OCI-LY3 (cell line): ENCODE results near the gene FILIP1L.

ENCODE experiments used
- H2AFZ ChIP-seq: fragments of 200-600, 300-600 bp; shearing (Covaris generic); 2 replicates; pipeline ENCODE4 v1.6.0; 2014; ENCODE audit warnings: antibody characterized with exemption, low read depth, low read length
- H3K27ac ChIP-seq: fragments of 200-600, 300-600 bp; sonication (generic); 2 replicates; pipeline ENCODE4 v1.5.1; 2014; ENCODE audit warnings: mild to moderate bottlenecking, low read length, moderate library complexity, mixed read lengths
- H3K27me3 ChIP-seq: fragments of 200-600, 300-600 bp; sonication (generic); 2 replicates; pipeline ENCODE4 v1.6.1; 2014; ENCODE audit warnings: low read depth, low read length, mixed read lengths
- H3K36me3 ChIP-seq: fragments of 200-600, 300-600 bp; sonication (generic); replicated peaks from 2 replicates; pipeline ENCODE3; 2014; ENCODE audit warnings: low read depth, low read length, mixed read lengths
- H3K4me1 ChIP-seq: fragments of 300-600, 200-600 bp; sonication (generic); 2 replicates; pipeline ENCODE4 v1.6.1; 2014; ENCODE audit warnings: low read length, mixed read lengths
- H3K4me2 ChIP-seq: fragments of 200-600, 300-600 bp; sonication (generic); 2 replicates; pipeline ENCODE4 v1.6.1; 2014; ENCODE audit warnings: low read length, mixed read lengths
- H3K4me3 ChIP-seq: fragments of 300-600, 200-600 bp; sonication (generic); 2 replicates; pipeline ENCODE4 v1.5.1; 2014; ENCODE audit warnings: antibody characterized with exemption, mild to moderate bottlenecking, low read length, moderate library complexity
- H3K79me2 ChIP-seq: fragments of 300-600, 200-600 bp; shearing (Covaris generic); 2 replicates; pipeline ENCODE4 v1.6.1; 2014; ENCODE audit warnings: mild to moderate bottlenecking, low read length, mixed read lengths
- H3K9ac ChIP-seq: fragments of 300-600, 200-600 bp; shearing (Covaris generic); 2 replicates; pipeline ENCODE4 v1.6.0; 2014; ENCODE audit warnings: mild to moderate bottlenecking, low read length, moderate library complexity
- H3K9me3 ChIP-seq: fragments of 200-600, 300-600 bp; shearing (Covaris generic); 2 replicates; pipeline ENCODE4 v1.6.1; 2014; ENCODE audit warnings: low read length, mixed read lengths; ENCODE audit not compliant: insufficient read depth
- H4K20me1 ChIP-seq: fragments of 200-600, 300-600 bp; sonication (generic); 2 replicates; pipeline ENCODE4 v1.6.1; 2016; ENCODE audit warnings: low read length, mixed read lengths; ENCODE audit not compliant: insufficient read depth
- EZH2phosphoT487 ChIP-seq: fragments of 200-600 bp; shearing (Covaris generic); IDR thresholded peaks from 2 replicates; pipeline ENCODE4 v1.6.1; 2018; ENCODE audit warnings: antibody characterized with exemption, mixed run types, low read depth
- TF ChIP-seq, protein P1 (sequence below): fragments of 200-600, 300-600 bp; sonication (generic); IDR thresholded peaks from 2 replicates; pipeline ENCODE4 v1.5.1; 2014; ENCODE audit warnings: antibody characterized with exemption, low read length, low read depth

FILIP1L gene

DNA sequence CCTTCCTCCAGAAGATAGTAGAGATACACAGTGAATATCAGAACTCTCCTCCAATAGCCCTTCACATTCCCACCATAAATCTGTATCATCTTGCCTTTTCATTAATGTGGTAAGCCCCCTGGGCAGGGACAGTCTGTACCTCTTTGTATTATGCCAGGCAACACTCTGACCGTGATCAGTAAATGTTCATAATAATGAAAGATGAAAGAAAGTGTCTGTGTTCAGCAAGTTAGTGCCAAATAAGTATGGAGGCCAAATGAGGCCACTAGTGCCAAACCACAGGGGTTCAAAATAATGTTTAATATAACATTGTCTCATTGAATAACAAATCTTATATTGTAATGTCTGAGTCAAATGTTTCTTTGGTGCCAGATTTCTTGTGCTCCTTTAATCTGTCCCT, 192.3 kb downstream of the FILIP1L start:
- Histone ChIP-seq H2AFZ (no peak overlapping the region), H3K4me2 (no peak overlapping the region), H4K20me1 (no peaks in the 10 kb centered on the region), H3K27me3 (no peaks in the 10 kb centered on the region), H3K4me1 (no peaks in the 10 kb centered on the region), H3K79me2 (no peaks in the 10 kb centered on the region; the same call in 1 of the 2 replicates), H3K36me3 (no peaks in the 10 kb centered on the region), H3K27ac (no peak overlapping the region), H3K9me3 (no peaks in the 10 kb centered on the region), H3K4me3 (no peak overlapping the region), H3K9ac (no peak overlapping the region)
- TF ChIP-seq, protein P1, sequence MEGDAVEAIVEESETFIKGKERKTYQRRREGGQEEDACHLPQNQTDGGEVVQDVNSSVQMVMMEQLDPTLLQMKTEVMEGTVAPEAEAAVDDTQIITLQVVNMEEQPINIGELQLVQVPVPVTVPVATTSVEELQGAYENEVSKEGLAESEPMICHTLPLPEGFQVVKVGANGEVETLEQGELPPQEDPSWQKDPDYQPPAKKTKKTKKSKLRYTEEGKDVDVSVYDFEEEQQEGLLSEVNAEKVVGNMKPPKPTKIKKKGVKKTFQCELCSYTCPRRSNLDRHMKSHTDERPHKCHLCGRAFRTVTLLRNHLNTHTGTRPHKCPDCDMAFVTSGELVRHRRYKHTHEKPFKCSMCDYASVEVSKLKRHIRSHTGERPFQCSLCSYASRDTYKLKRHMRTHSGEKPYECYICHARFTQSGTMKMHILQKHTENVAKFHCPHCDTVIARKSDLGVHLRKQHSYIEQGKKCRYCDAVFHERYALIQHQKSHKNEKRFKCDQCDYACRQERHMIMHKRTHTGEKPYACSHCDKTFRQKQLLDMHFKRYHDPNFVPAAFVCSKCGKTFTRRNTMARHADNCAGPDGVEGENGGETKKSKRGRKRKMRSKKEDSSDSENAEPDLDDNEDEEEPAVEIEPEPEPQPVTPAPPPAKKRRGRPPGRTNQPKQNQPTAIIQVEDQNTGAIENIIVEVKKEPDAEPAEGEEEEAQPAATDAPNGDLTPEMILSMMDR: no peak
- TF ChIP-seq EZH2phosphoT487: no peak

DNA sequence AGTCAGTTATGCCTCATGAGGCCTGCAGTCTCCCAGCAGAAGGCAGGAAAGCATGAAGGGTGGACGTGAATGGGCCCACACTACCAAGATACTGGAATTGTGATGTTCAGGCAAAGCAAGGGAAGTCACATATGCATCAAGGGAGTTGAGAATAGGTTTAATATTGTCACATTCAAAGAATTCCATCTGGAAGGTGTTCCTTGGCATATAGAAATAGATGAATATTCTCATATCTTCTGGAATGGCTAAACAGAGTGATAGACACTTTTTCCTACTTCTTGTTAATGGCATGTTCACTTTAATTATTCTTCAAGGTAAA, 193.0 kb downstream of the FILIP1L start:
- no peak overlapping the region for H3K4me2 ChIP-seq
- H3K9me3 ChIP-seq: no peaks in the 10 kb centered on the region
- no peaks in the 10 kb centered on the region for H3K36me3 ChIP-seq
- no peak overlapping the region for H3K9ac ChIP-seq
- H2AFZ ChIP-seq: no peak overlapping the region
- H4K20me1 ChIP-seq: no peaks in the 10 kb centered on the region
- TF ChIP-seq, protein P1: no peak
- TF ChIP-seq EZH2phosphoT487: no peak
- H3K27ac ChIP-seq: no peak overlapping the region
- H3K4me1 ChIP-seq: no peaks in the 10 kb centered on the region
- no peaks in the 10 kb centered on the region; the same call in 1 of the 2 replicates for H3K79me2 ChIP-seq
- H3K4me3 ChIP-seq: no peak overlapping the region
- H3K27me3 ChIP-seq: no peaks in the 10 kb centered on the region

DNA sequence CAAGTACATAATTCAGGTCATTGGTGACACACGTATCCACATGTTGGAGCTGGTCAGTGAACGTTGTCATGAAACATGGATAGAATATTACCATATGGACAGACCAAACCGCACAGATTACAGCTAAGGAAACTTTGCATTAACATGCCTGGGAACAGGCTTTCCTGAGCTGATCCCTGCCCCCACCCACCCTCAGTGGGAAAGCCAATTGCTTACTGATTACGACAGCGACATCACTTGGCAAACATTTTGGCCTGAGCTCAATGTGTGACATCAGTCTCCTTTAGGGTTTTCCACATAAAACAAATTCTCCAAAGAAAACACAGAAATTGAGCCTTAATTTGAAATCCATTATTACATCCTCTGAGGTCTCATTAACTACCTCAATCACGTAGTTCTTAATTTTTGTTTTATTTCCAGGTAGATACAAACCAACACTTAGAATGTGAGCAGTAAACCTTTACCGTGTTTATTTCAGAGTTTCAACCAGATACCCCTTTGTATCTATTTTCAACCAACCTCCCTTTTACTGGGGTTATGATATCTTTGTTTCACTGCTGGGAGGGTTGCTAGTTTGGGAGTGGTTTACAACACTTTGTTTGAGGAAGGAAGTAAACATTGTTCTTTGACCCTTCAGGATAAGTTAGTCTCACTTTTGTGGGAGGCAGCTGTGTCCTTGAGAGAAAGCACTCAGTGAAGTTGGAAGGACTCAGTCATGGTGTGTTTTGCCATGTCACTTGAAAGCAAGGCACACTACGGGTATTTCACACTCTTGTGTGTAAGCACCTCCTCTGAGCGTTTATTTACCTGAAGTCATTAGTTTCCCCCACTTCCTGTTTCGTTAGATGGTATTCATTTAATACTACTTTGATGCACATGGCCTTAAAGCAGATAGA, 193.6 kb downstream of the FILIP1L start:
- Histone ChIP-seq H3K9me3 (no peaks in the 10 kb centered on the region), H3K9ac (no peak overlapping the region), H2AFZ (no peak overlapping the region), H3K27ac (no peak overlapping the region), H4K20me1 (no peaks in the 10 kb centered on the region), H3K36me3 (no peaks in the 10 kb centered on the region), H3K4me2 (no peak overlapping the region), H3K4me1 (no peaks in the 10 kb centered on the region), H3K4me3 (no peak overlapping the region), H3K27me3 (no peaks in the 10 kb centered on the region), H3K79me2 (no peaks in the 10 kb centered on the region; the same call in 1 of the 2 replicates)
- TF ChIP-seq EZH2phosphoT487: no peak
- TF ChIP-seq, protein P1: no peak

GRCh38 chr3:99919694-99920093, 194.6 kb downstream of the FILIP1L start:
- Histone ChIP-seq H3K27ac (no peak overlapping the region), H4K20me1 (no peaks in the 10 kb centered on the region), H3K9ac (no peak overlapping the region), H3K4me2 (no peak overlapping the region), H3K36me3 (no peaks in the 10 kb centered on the region), H3K4me1 (no peaks in the 10 kb centered on the region), H3K9me3 (no peaks in the 10 kb centered on the region), H3K27me3 (no peaks in the 10 kb centered on the region), H3K4me3 (no peak overlapping the region), H3K79me2 (no peaks in the 10 kb centered on the region; the same call in 1 of the 2 replicates), H2AFZ (no peak overlapping the region)
- no peak for TF ChIP-seq EZH2phosphoT487
- TF ChIP-seq, protein P1: no peak
